GM12892 (cell line): ENCODE data around the gene CBX4. TPM values are rescaled to one million over a fixed set of nuclear protein-coding genes. Genes with fewer than 3 reads are reported as not detected.

Source experiments
- DNase-seq: peaks from one replicate; pipeline ENCODE4 v3.0.0; 2011; ENCODE audit not compliant: insufficient read length
- FAIRE-seq: peaks from 2 replicates; lab custom pipeline; 2011; peaks lifted over from hg19 to GRCh38; lab: Jason Lieb, UNC
- POLR2A ChIP-seq: IDR thresholded peaks from 2 replicates; pipeline ENCODE4 v1.6.1; 2011; ENCODE audit warnings: low read depth, low read length, control low read depth
- POLR2AphosphoS5 ChIP-seq: IDR thresholded peaks from 2 replicates; pipeline ENCODE4 v1.6.1; 2011; ENCODE audit warnings: low read depth, low read length, control low read depth
- TAF1 ChIP-seq: IDR thresholded peaks from 2 replicates; pipeline ENCODE4 v1.6.1; 2011; ENCODE audit warnings: low read depth, mild to moderate bottlenecking, control low read depth, low read length, borderline replicate concordance
- polyA plus RNA-seq: library from polyadenylated mRNA; unstranded; fragments of >200 nt; gene quantifications from one replicate; pipeline ENCODE4 v1.2.1, GENCODE V29; 2012; ENCODE audit warnings: missing spikeins, inconsistent platforms; ENCODE audit not compliant: missing spikeins

Gene CBX4
- polyA plus RNA-seq: 4.1 TPM

DNA sequence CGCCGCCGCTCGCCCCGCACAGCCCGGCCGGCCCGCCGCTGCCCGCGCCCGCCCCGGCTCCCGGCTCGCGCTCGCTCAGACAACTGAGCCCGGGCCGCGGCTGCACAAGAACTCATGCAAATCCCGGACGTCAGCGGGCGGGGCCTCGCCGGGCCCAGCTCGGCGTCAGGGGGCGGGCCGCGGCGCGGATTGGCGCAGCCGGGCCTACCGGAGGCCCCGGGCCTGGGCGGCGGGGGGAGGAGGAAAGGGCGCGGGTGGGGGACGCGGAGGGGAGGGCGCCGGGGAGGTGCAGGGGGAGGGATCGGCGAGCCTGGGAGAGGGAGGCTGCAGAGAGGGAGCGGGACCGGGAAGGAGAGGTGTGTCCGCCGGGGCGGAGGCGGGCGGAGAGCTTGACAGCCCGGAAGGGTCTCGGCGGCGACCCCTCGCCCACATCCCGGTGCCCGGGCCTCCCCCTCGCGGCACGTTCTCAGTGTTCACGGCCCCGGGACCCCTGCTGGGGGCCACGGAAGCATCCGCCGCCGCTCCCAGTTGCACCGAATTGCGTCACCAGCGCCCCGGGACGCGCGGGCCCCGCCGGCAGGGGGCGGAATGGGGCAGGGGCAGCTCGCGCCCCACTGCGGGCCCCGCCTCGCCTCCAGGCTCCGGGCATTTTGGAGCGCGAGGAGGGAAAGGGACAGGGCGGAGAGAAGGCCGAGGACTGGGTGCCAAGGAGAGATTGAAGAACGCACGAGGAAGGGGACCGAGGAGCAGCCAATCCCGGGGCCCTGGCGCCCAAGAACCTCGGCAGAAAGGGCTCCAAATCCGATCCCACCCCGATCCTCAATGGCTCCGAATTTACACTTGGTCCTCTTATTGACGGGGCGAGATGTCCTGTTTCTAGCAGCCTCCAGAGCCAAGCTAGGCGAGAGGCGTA lies at the start of gene CBX4:
CBX4 (minus strand) TSS at position 85 of the 913 bp plus-strand sequence. CDS start 189 bp downstream, outside the sequence.
- DNase-seq: peak; percentile 93
- FAIRE-seq: peak; percentile 65
- TF ChIP-seq POLR2A (peak; percentile 80; the same call in 1 of the 2 replicates), POLR2AphosphoS5 (no peak), TAF1 (peak; percentile 93; the same call in 1 of the 2 replicates)

DNA sequence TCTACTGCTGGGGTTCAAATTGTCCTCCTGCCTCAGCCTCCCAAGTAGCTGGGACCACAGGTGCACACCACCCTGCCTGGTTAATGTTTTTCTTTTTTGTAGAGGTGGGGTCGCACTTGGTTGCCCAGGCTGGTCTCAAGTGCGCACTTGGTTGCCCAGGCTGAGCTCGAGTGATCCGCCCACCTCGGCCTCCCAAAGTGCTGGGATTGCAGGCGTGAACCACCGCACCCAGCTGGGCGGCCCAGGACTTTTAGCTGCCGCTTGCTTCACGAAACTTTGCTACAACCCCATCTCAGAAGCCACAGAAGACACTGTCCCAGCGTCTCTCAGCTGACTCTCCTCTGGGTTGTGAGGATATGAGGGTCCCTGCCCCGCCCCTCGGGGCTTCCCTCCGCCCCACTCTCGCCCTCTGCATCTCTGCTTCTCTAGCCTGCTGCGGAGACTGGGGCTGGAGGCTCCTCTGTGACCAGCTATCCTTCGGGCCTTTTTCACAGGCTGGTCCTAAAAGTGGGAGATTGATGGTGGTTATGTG lies 48.8 kb upstream of the CBX4 start:
- DNase-seq (no peak), FAIRE-seq (no peak)
- TF ChIP-seq POLR2A (no peak), TAF1 (no peak), POLR2AphosphoS5 (no peak)

DNA sequence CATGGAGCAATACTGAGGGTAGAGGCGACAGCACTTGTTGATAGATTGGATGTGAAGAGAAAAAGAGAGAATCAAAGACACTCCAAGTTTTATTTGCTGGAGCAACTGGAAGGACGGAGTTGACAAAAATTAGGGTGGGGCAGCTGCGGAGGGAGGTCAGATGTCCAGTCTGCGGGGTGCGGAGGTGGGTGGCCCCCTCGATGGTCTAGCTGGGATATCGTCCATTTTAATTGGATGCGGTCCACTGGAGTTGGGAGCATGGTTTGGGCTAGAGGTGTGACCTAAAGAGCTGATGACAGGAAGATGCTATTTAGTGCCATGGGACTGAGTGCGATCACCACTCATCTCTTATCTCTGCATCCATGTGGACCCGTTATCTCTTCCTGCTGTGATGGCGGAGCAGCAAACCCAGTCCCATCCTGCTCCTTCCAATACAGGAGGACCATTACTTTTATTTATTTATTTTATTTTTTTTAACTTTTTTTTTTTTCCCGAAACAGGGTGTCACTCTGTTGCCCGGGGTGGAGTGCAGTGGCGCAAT lies 48.3 kb upstream of the CBX4 start:
- TF ChIP-seq TAF1 (no peak), POLR2AphosphoS5 (no peak), POLR2A (no peak)
- no peak for FAIRE-seq
- DNase-seq: no peak

DNA sequence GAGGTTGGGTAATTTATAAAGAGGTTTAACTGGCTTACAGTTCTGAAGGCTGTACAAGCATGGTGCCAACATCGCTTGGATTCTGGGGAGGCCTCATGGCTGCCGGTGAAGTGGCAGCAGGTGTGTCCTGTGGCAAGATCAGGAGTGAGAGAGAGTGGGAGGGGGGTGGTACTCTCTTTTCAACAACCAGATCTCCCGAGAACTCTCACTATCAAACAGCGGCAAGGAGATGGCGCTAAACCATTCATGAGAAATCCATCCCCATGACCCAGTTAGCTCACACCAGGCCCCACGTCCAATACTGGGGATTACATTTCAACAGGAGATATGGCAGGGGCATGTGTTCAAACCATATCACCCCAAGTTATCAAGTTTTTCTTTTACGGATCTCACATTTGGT lies 44.0 kb upstream of the CBX4 start:
- no peak for FAIRE-seq
- TF ChIP-seq POLR2AphosphoS5: no peak
- no peak for TF ChIP-seq TAF1
- no peak for TF ChIP-seq POLR2A
- no peak for DNase-seq

DNA sequence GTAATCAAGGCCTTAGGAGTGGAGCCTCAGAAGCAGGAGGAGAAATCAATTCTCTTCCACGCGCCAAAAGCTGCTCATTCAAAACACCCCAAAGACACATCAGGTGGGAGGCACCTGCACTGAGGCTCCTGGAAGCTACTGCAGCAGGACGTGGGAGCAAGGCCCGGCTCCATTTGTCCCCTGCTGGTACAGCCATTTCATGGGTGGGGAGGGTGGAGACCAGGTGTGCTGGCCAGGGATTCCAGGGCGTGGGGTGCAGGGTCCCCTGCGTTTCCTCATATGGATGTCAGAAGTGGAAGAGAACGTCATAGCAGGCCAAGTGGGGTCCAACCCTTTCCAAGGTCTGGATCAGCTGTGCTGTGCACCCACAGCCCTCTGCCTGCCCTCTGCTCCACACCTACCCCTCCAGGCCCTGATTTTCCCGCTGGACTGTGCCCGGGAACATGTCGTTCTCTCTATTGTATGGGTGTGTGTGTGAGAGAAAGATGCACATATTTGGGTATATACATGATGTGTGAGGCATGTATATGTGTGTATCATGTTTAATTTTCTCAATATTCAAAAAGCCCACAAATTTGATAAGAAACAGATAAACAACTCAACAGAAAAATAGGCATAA lies 39.2 kb upstream of the CBX4 start:
- no peak for DNase-seq
- TF ChIP-seq POLR2AphosphoS5: no peak
- no peak for TF ChIP-seq TAF1
- TF ChIP-seq POLR2A: no peak
- FAIRE-seq: no peak

GRCh38 chr17:79877041-79877440 lies 37.8 kb upstream of the CBX4 start:
- TF ChIP-seq POLR2A: no peak
- no peak for TF ChIP-seq POLR2AphosphoS5
- TF ChIP-seq TAF1: no peak
- DNase-seq (no peak), FAIRE-seq (no peak)

GRCh38 chr17:79875511-79875910 lies 36.3 kb upstream of the CBX4 start:
- no peak for FAIRE-seq

DNA sequence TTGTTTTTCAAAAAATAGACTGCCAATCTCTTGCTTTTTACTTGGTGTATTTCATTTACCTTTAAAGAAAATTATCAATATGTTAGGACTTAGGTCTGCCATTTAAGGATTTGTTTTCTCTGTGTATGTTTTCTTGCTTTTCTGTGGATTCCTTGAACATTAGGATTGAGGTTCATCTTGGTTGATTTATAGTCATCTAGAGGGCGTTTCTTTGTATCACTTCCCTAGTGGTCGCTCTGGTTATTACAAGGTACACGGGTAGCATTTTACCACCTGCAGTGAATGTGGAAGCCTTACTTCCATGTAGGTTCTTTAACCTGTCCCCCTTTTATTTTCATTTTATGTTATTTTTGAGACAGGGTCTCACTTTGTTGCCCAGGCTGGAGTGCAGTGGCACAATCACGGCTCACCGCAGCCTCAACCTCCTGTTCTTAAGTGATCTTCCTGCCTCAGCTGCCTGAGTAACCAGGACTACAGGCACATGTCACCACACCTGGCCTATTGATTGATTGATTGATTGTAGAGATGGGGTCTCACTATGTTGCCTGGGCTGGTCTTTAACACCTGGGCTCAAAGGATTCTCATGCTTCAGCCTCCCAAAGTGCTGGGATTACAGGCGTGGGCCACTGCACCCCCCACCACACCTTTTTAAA lies 35.2 kb upstream of the CBX4 start:
- TF ChIP-seq POLR2A: no peak
- TF ChIP-seq TAF1: no peak
- TF ChIP-seq POLR2AphosphoS5: no peak
- DNase-seq (no peak), FAIRE-seq (peak; percentile 14)

More at GRCh38 chr17:79875511-79875910, 36.3 kb upstream of the CBX4 start:
- TF ChIP-seq POLR2A: no peak
- no peak for TF ChIP-seq TAF1
- TF ChIP-seq POLR2AphosphoS5: no peak
- no peak for DNase-seq

DNA sequence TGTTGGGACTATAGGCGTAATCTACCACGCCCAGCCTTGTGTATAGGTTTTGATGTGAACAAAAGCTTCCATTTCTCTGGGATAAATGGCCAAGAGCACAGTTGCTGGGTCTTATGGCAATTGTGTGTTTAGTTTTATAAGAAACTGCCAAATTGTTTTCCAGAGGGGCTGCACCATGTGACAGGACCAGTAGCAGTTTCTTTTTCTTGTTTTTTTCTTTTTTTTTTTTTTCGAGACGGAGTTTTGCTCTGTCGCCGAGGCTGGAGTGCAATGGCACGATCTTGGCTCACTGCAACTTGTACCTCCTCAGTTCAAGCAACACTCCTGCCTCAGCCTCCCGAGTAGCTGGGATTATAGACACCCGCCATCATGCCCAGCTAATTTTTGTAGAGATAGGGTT lies 34.3 kb upstream of the CBX4 start:
- DNase-seq (no peak), FAIRE-seq (no peak)
- TF ChIP-seq TAF1 (no peak), POLR2AphosphoS5 (no peak), POLR2A (no peak)

- TF ChIP-seq POLR2AphosphoS5: no peak
- TF ChIP-seq POLR2A: no peak
- no peak for TF ChIP-seq TAF1
- FAIRE-seq (no peak), DNase-seq (no peak)
Observed at GRCh38 chr17:79872762-79873161, 33.5 kb upstream of the CBX4 start.

DNA sequence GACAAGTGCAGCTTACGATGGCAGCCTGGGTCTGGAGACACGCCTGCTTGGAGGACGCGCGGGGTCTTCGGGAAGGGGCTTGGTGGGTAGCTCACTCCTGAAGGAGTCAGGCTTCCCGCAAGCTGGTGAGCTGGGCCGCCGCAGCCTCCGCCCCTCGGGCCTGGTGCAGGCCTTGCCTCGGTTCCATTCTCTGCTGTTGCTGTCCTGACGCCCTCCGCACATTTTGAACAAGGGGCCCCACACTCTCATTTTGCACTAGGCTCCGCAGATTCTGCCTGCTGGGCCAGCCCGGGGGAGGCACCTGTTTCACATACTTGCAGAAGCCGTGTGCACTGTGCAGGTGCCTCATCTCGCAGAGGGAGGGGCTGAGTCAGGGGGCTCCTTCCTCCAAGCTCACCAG lies 31.9 kb upstream of the CBX4 start:
- TF ChIP-seq POLR2A (no peak), POLR2AphosphoS5 (no peak), TAF1 (no peak)
- DNase-seq (no peak), FAIRE-seq (no peak)
